H54 (cell line): ENCODE results near the gene LPAR1.
A peak's percentile ranks its signal among the peaks of the same experiment; 100 is the strongest.
"Not testable (repeated sequence)": the region's sequence is repeated elsewhere in the genome, so short reads cannot be mapped to it uniquely, and the experiment has no call there.

Experiments
- DNase-seq: peaks from one replicate; pipeline ENCODE4 v3.0.0; 2011; ENCODE audit warnings: low spot score, mixed read lengths; ENCODE audit not compliant: insufficient read length
- FAIRE-seq: peaks from 3 replicates; lab custom pipeline; 2011; peaks lifted over from hg19 to GRCh38; lab: Jason Lieb, UNC
- POLR2A ChIP-seq: IDR thresholded peaks from 2 replicates; pipeline ENCODE4 v1.6.1; 2011; ENCODE audit warnings: low read depth, mild to moderate bottlenecking, low read length

LPAR1 gene

DNA sequence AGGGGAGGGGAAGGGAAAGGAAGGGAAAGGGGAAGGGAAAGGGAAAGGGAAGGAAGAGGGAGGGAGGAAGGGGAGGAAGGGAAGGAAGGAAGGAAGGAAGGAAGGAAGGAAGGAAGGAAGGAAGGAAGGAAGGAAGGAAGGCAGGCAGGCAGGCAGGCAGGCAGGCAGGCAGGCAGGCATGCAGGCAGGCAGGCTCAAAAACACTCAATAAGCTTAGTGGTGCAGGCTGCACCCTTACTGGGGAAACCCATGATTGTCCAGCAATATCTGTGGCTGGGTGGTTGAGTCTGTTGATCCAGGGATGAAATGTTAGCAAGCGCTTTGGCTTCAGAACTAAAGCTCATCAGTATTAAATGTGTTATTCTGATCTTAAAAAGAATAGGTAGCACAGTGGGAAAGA lies 145.6 kb downstream of the LPAR1 start:
- FAIRE-seq (no peak), DNase-seq (no peak)
- TF ChIP-seq POLR2A: no peak

DNA sequence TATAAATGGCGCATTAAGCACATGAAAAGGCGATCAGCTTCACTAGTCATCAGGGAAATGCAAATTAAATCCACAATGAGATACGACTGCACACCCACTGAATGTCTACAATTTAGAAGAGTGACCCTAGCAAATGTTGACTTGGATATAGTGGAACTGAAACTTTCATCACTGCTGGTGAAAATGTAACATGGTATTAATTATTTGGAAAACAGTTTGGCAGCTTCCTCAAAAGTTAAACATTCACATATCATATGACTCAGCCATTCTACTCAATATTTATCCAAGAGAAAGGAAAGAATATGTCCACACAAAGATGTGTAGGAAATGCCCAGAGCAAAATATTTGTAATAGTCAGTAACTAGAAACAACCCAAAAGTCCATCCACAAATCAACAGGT lies 146.5 kb downstream of the LPAR1 start:
- no peak for TF ChIP-seq POLR2A
- FAIRE-seq (peak; percentile 87), DNase-seq (no peak)

- no peak for DNase-seq
- FAIRE-seq: peak; percentile 74
- TF ChIP-seq POLR2A: no peak
Measured at GRCh38 chr9:110890416-110890815, 147.9 kb downstream of the LPAR1 start.

DNA sequence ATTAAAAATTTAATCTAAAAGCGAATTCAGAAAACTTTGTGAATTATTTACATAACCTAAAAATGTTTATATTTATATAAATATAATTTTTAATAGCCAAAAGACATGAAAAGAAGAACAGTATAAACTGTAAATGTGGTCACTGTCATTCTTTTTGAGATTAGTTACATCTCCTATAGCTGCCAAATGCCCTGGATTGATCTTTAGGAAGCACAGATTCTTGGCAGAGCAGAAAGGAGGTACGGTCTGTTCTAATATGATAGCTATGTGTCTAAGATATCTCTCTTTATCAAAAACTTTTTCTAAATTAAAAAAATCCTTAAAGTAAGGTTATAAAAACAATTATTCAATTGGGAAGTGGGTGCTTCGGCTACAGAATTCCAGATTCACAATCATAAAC lies 151.0 kb downstream of the LPAR1 start:
- TF ChIP-seq POLR2A: no peak
- no peak for FAIRE-seq
- no peak for DNase-seq

- DNase-seq: no peak
- no peak for TF ChIP-seq POLR2A
- FAIRE-seq: peak; percentile 82
Measured at GRCh38 chr9:110886832-110887231, 151.4 kb downstream of the LPAR1 start.

- DNase-seq (no peak), FAIRE-seq (peak; percentile 88)
- no peak for TF ChIP-seq POLR2A
Measured at GRCh38 chr9:110880189-110880588, 158.1 kb downstream of the LPAR1 start.

GRCh38 chr9:110877374-110877773 lies 160.9 kb downstream of the LPAR1 start:
- FAIRE-seq: peak; percentile 69

GRCh38 chr9:110876929-110877328 lies 161.3 kb downstream of the LPAR1 start:
- FAIRE-seq (no peak), DNase-seq (no peak)
- no peak for TF ChIP-seq POLR2A

More at GRCh38 chr9:110877374-110877773, 160.9 kb downstream of the LPAR1 start:
- no peak for TF ChIP-seq POLR2A
- DNase-seq: no peak

- peak; percentile 57 for FAIRE-seq
- TF ChIP-seq POLR2A: no peak
- no peak for DNase-seq
Measured at GRCh38 chr9:110874963-110875674, 163.2 kb downstream of the LPAR1 start.

GRCh38 chr9:110872920-110873319 lies 165.3 kb downstream of the LPAR1 start:
- FAIRE-seq (no peak), DNase-seq (no peak)
- TF ChIP-seq POLR2A: no peak

GRCh38 chr9:110871736-110872135 lies 166.5 kb downstream of the LPAR1 start:
- DNase-seq: no peak
- TF ChIP-seq POLR2A: no peak
- FAIRE-seq: peak; percentile 73

DNA sequence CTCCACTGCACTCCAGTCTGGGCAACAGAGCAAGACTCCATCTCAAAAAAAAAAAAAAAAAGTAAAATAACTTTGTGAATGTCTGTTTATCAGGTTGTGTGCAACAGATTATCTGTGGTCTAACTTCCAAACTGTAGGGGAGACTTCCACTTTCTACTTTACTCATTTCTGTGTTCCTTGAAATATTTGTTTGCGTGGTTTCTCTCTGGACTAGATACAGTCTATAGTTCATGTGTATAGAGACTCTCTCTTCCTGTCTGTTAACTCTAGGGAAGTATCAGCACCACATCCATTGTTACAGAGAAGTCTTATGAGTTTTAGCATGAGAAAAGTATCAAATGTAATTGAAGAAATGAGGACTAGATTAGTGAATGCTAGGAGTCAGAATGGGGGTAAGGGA lies 168.3 kb downstream of the LPAR1 start:
- DNase-seq (no peak), FAIRE-seq (no peak)
- no peak for TF ChIP-seq POLR2A

GRCh38 chr9:110864011-110864410 lies 174.3 kb downstream of the LPAR1 start:
- peak; percentile 85 for FAIRE-seq
- TF ChIP-seq POLR2A: no peak
- no peak for DNase-seq

DNA sequence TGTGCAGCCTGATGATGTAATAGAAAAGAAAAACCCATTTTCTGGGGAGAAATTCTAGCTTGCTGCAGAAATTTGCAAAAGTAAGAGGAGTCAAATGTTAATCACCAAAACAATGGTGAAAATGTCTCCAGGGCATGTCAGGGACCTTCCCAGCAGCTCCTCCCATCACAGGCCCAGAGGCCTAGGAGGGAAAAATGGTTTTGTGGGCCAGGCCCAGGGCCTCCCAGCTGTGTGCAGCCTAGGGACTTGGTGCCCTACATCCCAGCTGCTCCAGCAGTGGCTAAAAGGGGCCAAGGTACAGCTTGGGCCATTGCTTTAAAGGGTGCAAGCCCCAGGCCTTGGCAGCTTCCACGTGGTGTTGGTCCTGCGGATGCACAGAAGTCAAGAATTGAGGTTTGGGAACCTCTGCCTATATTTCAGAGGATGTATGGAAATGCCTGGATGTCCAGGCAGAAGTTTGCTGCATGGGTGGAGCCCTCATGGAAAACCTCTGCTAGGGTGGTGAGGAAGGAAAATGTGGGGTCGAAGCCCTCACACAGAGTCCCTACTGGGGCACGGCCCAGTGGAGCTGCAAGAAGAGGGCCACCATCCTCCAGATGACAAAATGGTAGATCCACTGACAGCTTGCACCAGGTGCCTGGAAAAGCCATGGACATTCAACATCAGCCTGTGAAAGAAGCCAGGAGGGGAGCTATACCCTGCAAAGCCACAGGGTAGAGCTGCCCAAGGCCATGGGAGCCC lies 176.7 kb downstream of the LPAR1 start:
- FAIRE-seq, DNase-seq: not testable (repeated sequence)

- DNase-seq (no peak), FAIRE-seq (no peak)
- TF ChIP-seq POLR2A: no peak
Measured at GRCh38 chr9:110856772-110857171, 181.5 kb downstream of the LPAR1 start.
